HG02981 (cell line): ENCODE results near the gene AKT1.
"Not testable (repeated sequence)": the region's sequence is repeated elsewhere in the genome, so short reads cannot be mapped to it uniquely, and the experiment has no call there.

Experiments
- ATAC-seq: cut with Tn5 transposase; IDR thresholded peaks from one replicate; pipeline ENCODE4 v1.9.1; 2021; ENCODE audit warnings: mild to moderate bottlenecking, moderate library complexity; ENCODE audit not compliant: unreplicated experiment

AKT1 gene

GRCh38 chr14:104741108-104741802, 54.3 kb downstream of the AKT1 start:
- ATAC-seq = no peak

- ATAC-seq = no peak
These were observed 55.7 kb downstream of the AKT1 start for GRCh38 chr14:104739546-104740516.

GRCh38 chr14:104739026-104739425, 56.5 kb downstream of the AKT1 start:
- no peak for ATAC-seq

- no peak for ATAC-seq
These were observed 57.1 kb downstream of the AKT1 start for GRCh38 chr14:104738375-104739019.

GRCh38 chr14:104735830-104736642, 59.5 kb downstream of the AKT1 start:
- no peak for ATAC-seq

GRCh38 chr14:104734991-104735779, 60.4 kb downstream of the AKT1 start:
- ATAC-seq = no peak

- no peak for ATAC-seq
These were observed 61.0 kb downstream of the AKT1 start for GRCh38 chr14:104734601-104734990.

GRCh38 chr14:104734051-104734587, 61.4 kb downstream of the AKT1 start:
- ATAC-seq = no peak

GRCh38 chr14:104732931-104733681, 62.4 kb downstream of the AKT1 start:
- no peak for ATAC-seq

- ATAC-seq = no peak
These were observed 63.2 kb downstream of the AKT1 start for GRCh38 chr14:104732355-104732804.

GRCh38 chr14:104731320-104732294, 63.9 kb downstream of the AKT1 start:
- no peak for ATAC-seq

GRCh38 chr14:104730487-104730886, 65.1 kb downstream of the AKT1 start:
- no peak for ATAC-seq

GRCh38 chr14:104729835-104730181, 65.7 kb downstream of the AKT1 start:
- no peak for ATAC-seq

- ATAC-seq = not testable (repeated sequence)
These were observed 66.2 kb downstream of the AKT1 start for GRCh38 chr14:104729176-104729834.

- ATAC-seq = no peak
These were observed 66.9 kb downstream of the AKT1 start for GRCh38 chr14:104728631-104729030.

- no peak for ATAC-seq
These were observed 68.7 kb downstream of the AKT1 start for GRCh38 chr14:104726600-104727451.
